Loucy (cell line): ENCODE results near the gene ARL4D.

Source experiments
- EZH2phosphoT487 ChIP-seq: fragments of 200-600 bp; IDR thresholded peaks from 2 replicates; pipeline ENCODE4 v1.6.1; 2018; ENCODE audit warnings: antibody characterized with exemption, mild to moderate bottlenecking, moderate library complexity, borderline replicate concordance
- TF ChIP-seq, protein P1 (sequence below): fragments of 200-600 bp; sonication (generic); conservative IDR thresholded peaks from 2 replicates; pipeline ENCODE4 v1.5.1; 2014; ENCODE audit warnings: mild to moderate bottlenecking, antibody characterized with exemption, low read length

DNA sequence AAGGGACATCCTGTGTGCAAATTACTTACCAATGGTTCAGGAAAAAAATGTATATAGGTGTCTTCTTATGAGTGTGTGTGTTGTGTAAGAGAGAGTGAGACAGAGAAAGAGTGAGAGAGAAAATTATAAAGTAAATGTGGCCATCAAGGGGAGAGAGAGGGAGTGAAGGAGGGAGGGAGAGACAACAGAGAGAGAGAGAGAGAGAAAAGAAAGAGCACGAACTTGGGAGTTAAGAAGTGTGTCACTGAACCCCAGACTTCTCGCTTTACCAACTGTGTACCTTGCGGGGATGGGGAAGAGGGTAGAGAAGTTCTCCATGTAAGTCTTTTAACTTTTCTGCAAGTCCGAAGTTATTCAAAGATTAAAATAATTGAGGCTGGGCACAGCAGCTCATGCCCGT lies 28.8 kb upstream of the ARL4D start:
- TF ChIP-seq, protein P1, sequence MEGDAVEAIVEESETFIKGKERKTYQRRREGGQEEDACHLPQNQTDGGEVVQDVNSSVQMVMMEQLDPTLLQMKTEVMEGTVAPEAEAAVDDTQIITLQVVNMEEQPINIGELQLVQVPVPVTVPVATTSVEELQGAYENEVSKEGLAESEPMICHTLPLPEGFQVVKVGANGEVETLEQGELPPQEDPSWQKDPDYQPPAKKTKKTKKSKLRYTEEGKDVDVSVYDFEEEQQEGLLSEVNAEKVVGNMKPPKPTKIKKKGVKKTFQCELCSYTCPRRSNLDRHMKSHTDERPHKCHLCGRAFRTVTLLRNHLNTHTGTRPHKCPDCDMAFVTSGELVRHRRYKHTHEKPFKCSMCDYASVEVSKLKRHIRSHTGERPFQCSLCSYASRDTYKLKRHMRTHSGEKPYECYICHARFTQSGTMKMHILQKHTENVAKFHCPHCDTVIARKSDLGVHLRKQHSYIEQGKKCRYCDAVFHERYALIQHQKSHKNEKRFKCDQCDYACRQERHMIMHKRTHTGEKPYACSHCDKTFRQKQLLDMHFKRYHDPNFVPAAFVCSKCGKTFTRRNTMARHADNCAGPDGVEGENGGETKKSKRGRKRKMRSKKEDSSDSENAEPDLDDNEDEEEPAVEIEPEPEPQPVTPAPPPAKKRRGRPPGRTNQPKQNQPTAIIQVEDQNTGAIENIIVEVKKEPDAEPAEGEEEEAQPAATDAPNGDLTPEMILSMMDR = no peak
- no peak for TF ChIP-seq EZH2phosphoT487
